ENCODE measurements around the gene PNLDC1. TPM values are rescaled to one million over a fixed set of nuclear protein-coding genes. Genes with fewer than 3 reads are reported as not detected.

PNLDC1 gene
- total and polyA plus RNA-seq, 9 donors: 0.20 to 1.2 (median 0.54) TPM; not detected in 3

- intact Hi-C loops (cut with DNase I): no loop called here
- H3K27me3 ChIP-seq: no peaks in the 10 kb centered on the region
- H3K4me1 ChIP-seq (ENCODE audit: insufficient read depth): no peaks in the 10 kb centered on the region
- TF ChIP-seq POLR2A (IDR thresholded peaks at IDR 0.05): no peak
- no peak for TF ChIP-seq CTCF (IDR thresholded peaks at IDR 0.05)
- no peak for TF ChIP-seq EP300 (IDR thresholded peaks at IDR 0.05)
- 80 to 94% (median 83%) methylated on average over 16 of the region's 16 CpGs for WGBS, 3 donors
- H3K4me3 ChIP-seq: no peak overlapping the region
- DNase-seq: no peak
- no peaks in the 10 kb centered on the region for H3K9me3 ChIP-seq
- no peak overlapping the region for H3K27ac ChIP-seq
- H3K36me3 ChIP-seq: no peaks in the 10 kb centered on the region
These were observed 27.0 kb downstream of the PNLDC1 start for GRCh38 chr6:159826968-159827647.

GRCh38 chr6:159828074-159828473 is 28.0 kb downstream of the PNLDC1 start:
- Histone ChIP-seq H3K27me3 (no peaks in the 10 kb centered on the region), H3K4me3 (no peak overlapping the region), H3K4me1 (ENCODE audit: insufficient read depth) (no peaks in the 10 kb centered on the region), H3K36me3 (no peaks in the 10 kb centered on the region), H3K27ac (no peak overlapping the region), H3K9me3 (no peaks in the 10 kb centered on the region)
- DNase-seq: no peak
- intact Hi-C loops (cut with DNase I): no loop called here
- TF ChIP-seq CTCF (IDR thresholded peaks at IDR 0.05): no peak
- TF ChIP-seq POLR2A (IDR thresholded peaks at IDR 0.05): no peak
- no peak for TF ChIP-seq EP300 (IDR thresholded peaks at IDR 0.05)
- 40 to 46% (median 45%) methylated on average over 7 of the region's 7 CpGs for WGBS, 3 donors

GRCh38 chr6:159829526-159829925 is 29.4 kb downstream of the PNLDC1 start:
- no peak overlapping the region for H3K27ac ChIP-seq
- H3K4me1 ChIP-seq (ENCODE audit: insufficient read depth): no peaks in the 10 kb centered on the region
- TF ChIP-seq POLR2A (IDR thresholded peaks at IDR 0.05) (no peak), EP300 (IDR thresholded peaks at IDR 0.05) (no peak), CTCF (IDR thresholded peaks at IDR 0.05) (no peak)
- H3K9me3 ChIP-seq: no peaks in the 10 kb centered on the region
- H3K4me3 ChIP-seq: no peak overlapping the region
- no peaks in the 10 kb centered on the region for H3K27me3 ChIP-seq
- DNase-seq: no peak
- WGBS, 3 donors: 71 to 80% (median 80%) methylated on average over 4 of the region's 4 CpGs
- intact Hi-C loops (cut with DNase I): no loop called here
- H3K36me3 ChIP-seq: no peaks in the 10 kb centered on the region

- Histone ChIP-seq H3K9me3 (no peaks in the 10 kb centered on the region), H3K27me3 (no peaks in the 10 kb centered on the region), H3K4me3 (no peak overlapping the region), H3K27ac (no peak overlapping the region), H3K36me3 (no peaks in the 10 kb centered on the region), H3K4me1 (ENCODE audit: insufficient read depth) (peaks cover 2% of the 10 kb centered on the region)
- no peak for DNase-seq
- TF ChIP-seq POLR2A (IDR thresholded peaks at IDR 0.05): no peak
- TF ChIP-seq CTCF (IDR thresholded peaks at IDR 0.05): no peak
- no peak for TF ChIP-seq EP300 (IDR thresholded peaks at IDR 0.05)
- 60 to 71% (median 63%) methylated on average over 11 of the region's 11 CpGs for WGBS, 3 donors
- intact Hi-C loops (cut with DNase I): loop anchor here in 1 of 4 donors (5.0 kb wide), 1 partner anchor 38 kb away; the partner anchor contains the start of gene MRPL18
These were observed 30.7 kb downstream of the PNLDC1 start for GRCh38 chr6:159830501-159831372.

Measured in ovary (tissue), 9 donors.